Spleen (tissue), 7 donors: ENCODE measurements around the gene PLEKHA1.

Experiments
- POLR2A ChIP-seq, 3 donors: fragments of 450-650 bp; IDR thresholded peaks; one replicate each; pipeline ENCODE4 v1.5.1; 2017; ENCODE audit warnings: antibody characterized with exemption in 3 of 3, mild to moderate bottlenecking in 1 of 3
- POLR2AphosphoS5 ChIP-seq, 3 donors: sonication (generic); formaldehyde crosslinking; IDR thresholded peaks; one replicate each; pipeline ENCODE4 v1.5.1; 2017; ENCODE audit warnings: antibody characterized with exemption in 3 of 3
- TF ChIP-seq, protein P1 (sequence below), 11 experiments: fragments of 200-600 bp in 7 of 11; fragments of 450-650 bp in 4 of 11; sonication (generic) in 4 of 11; IDR thresholded peaks in 8 of 11; conservative IDR thresholded peaks in 3 of 11; 1 replicate in 7 of 11; 2 replicates in 4 of 11; pipeline versions ENCODE4 v1.4.0 to v1.8.0; 2016 to 2021; ENCODE audit warnings: antibody characterized with exemption in 11 of 11, inconsistent platforms in 4 of 11, mild to moderate bottlenecking in 1 of 11
- donor health status: DM: no; HTN: no; CAD: no; lungs with moderate emphysema.
- donor health status: DM: no; HTN: no; CAD: no.
- donor health status: DM: no; HTN: no; CAD: no.

DNA sequence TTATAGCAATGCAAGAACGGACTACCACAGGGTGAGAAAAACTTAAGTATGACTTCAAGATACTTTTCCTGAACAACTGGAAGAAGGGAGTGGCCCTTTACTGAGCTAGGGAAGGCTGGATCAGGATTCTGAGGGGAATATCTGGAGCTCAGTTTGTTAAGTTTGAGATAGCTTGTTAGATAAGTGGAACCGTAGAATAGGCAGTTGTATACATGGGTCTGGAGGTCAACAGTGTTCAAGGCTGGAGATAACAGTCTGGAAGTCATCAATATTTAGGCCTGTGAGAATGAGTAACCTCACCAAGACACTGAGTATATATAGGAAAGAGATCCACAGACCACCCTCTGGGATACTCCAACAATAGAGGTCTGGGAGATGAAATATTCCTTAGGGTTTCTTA is 7.2 kb downstream of the PLEKHA1 start:
- TF ChIP-seq POLR2A (IDR thresholded peaks at IDR 0.05): no peak
- TF ChIP-seq, protein P1, sequence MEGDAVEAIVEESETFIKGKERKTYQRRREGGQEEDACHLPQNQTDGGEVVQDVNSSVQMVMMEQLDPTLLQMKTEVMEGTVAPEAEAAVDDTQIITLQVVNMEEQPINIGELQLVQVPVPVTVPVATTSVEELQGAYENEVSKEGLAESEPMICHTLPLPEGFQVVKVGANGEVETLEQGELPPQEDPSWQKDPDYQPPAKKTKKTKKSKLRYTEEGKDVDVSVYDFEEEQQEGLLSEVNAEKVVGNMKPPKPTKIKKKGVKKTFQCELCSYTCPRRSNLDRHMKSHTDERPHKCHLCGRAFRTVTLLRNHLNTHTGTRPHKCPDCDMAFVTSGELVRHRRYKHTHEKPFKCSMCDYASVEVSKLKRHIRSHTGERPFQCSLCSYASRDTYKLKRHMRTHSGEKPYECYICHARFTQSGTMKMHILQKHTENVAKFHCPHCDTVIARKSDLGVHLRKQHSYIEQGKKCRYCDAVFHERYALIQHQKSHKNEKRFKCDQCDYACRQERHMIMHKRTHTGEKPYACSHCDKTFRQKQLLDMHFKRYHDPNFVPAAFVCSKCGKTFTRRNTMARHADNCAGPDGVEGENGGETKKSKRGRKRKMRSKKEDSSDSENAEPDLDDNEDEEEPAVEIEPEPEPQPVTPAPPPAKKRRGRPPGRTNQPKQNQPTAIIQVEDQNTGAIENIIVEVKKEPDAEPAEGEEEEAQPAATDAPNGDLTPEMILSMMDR (IDR thresholded peaks at IDR 0.05 in 8 of 11, conservative IDR thresholded peaks at IDR 0.05 in 3 of 11): no peak
- no peak for TF ChIP-seq POLR2AphosphoS5 (IDR thresholded peaks at IDR 0.05)
